ENCODE results near the gene MBD3.
"Not testable (repeated sequence)": the region's sequence is repeated elsewhere in the genome, so short reads cannot be mapped to it uniquely, and the experiment has no call there.

MBD3 gene

DNA sequence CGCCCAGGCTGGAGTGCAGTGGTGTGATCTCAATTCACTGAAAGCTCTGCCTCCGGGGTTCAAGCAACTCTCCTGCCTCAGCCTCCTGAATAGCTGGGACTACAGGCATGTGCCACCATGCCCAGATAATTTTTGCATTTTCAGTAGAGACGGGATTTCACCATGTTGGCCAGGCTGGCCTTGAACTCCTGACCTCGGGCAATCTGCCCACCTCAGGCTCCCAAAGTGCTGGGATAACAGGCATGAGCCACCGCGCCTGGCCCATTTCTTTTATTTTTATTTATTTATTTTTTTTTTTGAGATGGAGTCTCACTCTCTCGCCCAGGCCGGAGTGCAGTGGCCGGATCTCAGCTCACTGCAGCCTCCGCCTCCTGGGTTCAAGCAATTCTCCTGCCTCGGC is 52.9 kb downstream of the MBD3 start:
- DNase-seq (ENCODE audit: low read depth in 3 of 3) = not testable (repeated sequence)

DNA sequence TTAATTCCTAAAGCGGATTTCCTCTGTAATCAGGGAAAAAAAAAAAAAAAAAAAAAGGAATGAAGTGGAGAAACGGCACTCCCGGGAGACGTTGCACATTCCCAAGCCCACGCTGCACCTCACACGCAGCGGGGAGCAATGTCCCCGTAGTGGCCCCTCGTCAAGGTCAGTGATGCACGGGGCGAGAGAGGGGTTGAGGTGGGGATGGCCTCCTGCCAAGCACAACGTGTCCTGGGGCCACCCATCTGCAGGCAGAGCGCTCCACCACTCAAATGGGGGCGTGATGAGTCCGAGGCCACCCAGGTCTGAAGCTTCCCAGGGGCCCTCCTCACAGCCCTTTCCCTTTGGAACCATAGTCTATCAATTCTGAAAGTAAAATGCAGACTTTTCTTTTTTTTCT is 53.7 kb downstream of the MBD3 start:
- DNase-seq (ENCODE audit: low read depth in 3 of 3) = no peak

DNA sequence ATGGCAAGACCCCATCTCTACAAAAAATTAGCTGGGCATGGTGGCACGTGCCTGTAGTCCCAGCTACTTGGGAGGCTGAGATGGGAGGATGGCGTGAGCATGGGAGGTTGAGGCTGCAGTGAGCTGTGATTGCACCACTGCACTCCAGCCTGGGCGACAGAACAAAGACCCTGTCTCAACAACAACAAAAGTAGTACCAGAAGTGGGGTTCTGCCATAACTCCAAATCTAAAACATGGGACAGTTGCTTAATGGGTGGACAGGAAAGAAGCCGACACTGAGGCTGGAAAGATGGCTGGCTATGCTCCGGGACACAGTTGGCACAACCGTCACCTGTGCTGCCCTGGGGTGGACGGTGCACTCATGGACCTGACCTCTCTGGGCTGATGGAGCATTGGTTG is 57.0 kb downstream of the MBD3 start:
- DNase-seq (ENCODE audit: low read depth in 3 of 3) = not testable (repeated sequence)

DNA sequence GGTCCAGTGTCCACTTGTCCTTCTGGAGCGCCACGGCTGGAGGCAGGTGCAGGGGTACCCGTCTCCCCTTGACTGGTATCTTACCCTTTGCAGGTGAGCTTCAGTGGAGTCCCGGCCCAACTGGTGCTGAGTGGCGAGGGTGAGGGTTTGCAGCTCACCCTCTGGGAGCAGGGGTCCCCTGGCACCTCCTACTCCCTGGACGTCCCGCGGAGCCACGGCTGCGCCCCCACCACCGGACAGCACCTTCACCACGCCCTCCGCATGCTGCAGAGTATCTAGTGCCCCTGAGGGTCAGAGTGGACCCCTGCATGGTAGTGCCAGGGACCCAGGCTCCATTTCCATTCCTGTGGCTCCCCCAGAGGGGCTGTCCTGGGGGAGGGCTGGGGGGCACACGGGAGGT is 57.7 kb downstream of the MBD3 start:
- no peak for DNase-seq (ENCODE audit: low read depth in 3 of 3)

DNA sequence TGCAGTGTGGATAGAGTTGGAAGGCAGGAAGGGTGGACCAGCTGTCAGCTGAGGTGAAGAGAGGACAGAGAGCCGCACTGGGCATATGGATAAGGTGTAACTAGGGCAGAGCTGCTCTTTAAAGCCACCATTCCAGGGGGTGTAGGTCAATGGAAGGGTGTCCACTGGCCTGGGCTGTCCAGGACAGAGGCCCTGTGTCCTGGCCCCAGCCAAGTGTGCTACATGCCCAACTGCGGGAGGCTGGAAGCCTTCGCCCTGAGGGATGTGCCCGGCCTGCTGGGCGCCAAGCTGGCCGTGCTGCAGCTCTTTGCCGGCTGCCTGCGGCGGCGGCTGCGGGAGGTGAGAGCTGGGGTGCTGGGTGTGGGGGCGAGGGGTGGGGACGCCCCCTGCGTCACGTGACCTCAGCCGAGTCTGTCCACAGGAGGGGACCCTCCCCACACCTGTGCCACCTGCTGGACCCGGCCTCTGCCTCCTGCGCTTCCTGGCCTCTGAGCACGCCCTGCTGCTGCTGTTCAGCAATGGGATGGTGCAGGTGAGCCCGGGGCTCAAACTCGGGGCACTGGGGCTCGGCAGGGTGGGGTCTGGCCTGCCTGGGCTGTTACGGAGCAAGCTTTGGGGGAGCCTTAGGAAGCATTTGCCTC is 59.0 kb downstream of the MBD3 start:
- no peak for DNase-seq (ENCODE audit: low read depth in 3 of 3)

DNA sequence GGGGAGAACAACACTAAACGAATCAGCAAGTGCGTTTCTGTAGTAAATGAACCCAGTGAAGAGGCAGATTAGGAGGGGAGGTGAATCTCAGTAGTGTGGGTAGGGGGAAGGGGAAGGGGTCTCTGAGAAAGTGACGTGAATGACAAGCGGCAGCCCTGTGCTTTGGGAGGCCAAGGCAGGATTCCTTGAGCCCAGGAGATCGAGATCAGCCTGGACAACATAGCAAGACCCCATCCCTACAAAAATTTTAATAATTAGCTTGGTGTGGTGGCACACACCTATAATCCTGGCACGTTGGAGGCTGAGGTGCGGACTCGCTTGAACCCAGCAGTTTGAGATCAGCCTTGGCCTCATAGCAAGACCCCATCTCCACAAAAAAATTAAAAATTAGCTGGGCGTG is 60.7 kb downstream of the MBD3 start:
- DNase-seq (ENCODE audit: low read depth in 3 of 3) = no peak

DNA sequence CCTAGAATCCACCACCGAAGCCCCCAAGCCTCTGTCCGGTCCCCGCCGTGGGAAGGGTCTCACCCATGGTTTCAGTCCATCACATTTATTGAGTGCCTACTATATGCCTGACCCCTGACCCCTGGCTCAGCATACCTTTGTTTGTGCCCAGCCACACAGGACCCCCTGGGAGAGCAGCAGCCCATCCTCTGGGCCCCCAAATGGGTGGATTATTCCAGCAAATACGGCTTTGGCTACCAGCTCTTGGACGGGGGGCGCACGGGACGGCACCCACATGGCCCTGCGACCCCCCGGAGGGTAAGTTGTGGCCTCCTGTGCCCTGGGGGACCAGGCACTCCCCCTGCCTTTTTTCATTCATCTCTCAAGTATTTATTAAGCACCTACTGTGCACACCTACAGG is 61.1 kb downstream of the MBD3 start:
- DNase-seq (ENCODE audit: low read depth in 3 of 3) = no peak

DNA sequence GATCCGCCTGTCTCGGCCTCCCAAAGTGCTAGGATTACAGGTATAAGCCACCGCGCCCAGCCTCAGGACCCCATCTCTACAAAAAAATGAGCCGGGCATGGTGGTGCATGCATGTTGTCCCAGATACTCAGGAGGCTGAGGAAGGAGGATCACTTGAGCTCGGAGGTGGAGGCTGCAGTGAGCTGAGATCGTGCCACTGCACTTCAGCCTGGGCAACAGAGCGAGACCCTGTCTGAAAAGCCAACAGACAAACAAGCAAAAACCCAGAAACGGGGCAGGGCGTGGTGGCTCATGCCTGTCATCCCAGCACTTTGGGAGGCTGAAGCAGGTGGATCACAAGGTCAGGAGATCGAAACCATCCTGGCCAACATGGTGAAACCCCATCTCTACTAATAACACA is 61.8 kb downstream of the MBD3 start:
- not testable (repeated sequence) for DNase-seq (ENCODE audit: low read depth in 3 of 3)

DNA sequence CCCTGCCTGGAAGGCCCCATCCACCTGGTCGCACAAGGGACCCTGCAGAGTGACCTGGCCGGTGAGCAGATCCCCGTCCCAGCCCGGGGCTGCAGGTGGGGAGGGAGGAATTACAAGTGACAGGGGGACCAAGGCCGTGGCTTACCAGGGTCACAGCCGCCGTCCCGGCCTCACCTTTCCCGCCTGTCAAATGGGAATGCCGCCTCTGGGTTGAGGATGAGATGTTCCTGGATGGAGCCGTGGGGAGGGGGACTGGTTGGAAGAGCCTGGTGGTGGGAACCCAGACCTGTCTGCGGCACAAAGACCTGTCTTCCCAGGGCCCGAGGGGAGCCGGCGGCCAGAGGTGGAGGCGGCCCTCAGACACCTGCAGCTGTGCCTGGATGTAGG is 63.2 kb downstream of the MBD3 start:
- no peak for DNase-seq (ENCODE audit: low read depth in 3 of 3)

DNA sequence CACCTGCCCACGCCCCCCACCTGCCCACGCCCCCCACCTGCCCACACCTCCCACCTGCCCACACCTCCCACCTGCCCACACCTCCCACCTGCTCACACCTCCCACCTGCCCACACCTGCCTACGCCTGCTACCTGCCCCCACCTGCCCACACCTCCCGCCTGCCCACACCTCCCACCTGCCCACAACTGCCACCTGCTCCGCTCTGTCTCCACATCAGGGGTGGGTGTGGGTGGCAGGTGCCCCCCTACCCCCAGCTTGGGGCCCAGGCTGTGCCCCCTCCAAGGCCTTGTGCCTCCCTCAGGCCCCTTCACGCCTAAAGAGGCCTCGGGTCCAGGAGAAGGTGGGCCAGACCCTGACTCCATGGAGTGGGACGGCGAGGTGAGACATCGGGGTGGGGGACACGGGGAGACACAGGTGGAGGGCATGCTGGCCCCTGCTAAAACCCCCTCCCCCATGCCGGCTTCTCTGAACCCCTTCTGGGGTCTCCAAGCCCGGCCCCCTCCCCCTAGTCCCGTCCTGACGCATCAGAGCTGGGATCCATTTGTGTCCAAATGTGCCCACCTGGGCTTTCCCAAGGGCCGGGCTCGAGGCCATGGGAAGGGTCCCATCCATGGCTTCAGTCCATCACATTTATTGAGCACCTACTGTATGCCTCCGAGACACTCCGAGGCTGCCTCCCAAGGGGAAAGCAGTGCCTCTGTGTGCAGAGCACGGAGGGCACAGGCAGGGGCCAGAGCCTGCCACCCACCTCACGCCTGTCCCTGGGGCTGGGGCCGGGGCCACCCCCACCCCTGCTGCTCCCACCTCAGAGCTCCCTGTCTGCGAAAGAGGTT is 63.9 kb downstream of the MBD3 start:
- no peak for DNase-seq (ENCODE audit: low read depth in 3 of 3)

DNA sequence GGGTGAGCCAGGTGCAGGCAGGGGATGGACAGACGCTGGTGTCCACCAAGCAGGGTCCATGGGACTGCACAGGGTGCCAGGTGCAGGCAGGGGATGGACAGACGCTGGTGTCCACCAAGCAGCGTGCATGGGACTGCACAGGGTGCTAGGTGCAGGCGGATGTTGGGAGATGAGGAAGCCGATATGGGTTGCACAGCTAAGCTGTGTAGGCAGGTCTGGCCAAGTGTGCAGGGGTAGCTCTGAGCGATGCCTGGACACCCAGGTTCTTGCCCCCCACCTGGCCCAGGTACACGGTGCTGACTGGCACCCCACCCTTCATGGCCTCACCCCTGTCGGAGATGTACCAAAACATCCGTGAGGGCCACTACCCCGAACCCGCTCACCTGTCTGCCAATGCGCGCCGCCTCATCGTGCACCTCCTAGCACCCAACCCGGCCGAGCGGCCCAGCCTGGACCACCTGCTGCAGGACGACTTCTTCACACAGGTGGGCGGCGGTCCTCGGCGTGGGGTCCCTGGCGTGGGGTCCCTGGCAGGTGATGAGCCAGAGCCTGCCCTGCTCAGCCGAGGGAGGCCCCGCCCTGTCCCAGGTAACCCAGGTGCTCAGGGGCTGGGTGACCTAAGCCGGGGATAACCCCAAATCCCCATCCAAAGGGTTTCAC is 64.9 kb downstream of the MBD3 start:
- no peak for DNase-seq (ENCODE audit: low read depth in 3 of 3)

DNA sequence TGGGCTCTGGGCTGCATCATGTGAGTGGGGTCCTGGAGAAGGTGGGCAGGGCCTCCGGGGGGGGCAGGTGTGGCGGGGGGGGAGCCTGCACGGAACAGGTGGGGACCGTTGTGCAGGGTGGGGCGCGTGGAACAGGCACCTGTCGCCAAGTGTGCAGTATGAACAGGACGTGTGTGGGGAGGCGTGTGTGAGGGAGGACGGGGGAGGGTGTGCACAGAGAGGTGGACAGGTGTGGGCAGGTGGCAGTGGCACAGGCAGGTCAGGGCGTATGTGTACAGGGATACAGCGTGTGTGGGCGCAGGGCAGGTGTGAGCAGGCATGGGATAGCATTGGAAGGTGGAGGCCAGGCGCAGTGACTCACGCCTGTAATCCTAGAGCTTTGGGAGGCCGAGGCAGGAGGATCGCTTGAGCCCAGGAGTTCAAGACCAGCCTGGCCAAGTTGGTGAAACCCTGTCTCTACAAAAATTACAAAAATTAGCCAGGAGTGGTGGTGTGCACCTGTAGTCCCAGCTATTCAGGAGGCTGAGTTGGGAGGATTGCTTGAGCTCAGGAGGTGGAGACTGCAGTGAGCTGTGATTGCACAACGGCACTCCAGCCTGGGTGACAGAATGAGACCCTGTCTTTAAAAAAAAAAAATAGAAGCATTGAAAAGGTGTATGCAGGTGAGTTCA is 65.6 kb downstream of the MBD3 start:
- no peak for DNase-seq (ENCODE audit: low read depth in 3 of 3)

DNA sequence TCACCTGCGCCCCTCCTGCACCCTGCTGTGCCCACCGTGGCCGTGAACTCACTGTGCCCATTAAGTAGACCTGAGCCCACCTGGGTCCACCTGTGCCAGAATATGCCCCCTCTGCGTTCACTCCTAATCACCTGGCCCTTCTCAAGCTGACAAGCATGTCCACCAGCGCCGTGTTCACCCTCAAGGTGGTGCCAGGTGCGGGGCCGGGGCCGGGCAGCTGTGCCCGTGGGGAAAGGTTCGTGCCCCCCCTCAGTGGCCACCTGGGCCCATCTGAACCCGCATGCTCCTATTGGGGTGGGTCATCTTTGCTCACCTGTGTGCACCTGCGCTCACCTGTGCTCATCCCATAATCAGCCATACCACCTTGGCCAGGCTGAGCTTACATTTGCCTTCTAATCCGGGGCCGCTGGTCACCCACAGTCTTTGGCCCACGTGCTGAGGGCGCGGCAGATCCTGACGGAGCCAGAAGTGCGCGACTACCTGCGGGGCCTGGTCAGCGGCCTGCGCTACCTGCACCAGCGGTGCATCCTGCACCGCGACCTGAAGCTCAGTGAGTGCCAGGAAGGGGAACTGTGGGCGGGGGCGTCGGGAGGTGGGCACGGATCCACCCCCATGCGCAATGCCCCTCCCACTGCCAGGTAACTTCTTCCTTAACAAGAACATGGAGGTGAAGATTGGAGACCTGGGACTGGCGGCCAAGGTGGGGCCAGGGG is 66.4 kb downstream of the MBD3 start:
- DNase-seq (ENCODE audit: low read depth in 3 of 3) = no peak

DNA sequence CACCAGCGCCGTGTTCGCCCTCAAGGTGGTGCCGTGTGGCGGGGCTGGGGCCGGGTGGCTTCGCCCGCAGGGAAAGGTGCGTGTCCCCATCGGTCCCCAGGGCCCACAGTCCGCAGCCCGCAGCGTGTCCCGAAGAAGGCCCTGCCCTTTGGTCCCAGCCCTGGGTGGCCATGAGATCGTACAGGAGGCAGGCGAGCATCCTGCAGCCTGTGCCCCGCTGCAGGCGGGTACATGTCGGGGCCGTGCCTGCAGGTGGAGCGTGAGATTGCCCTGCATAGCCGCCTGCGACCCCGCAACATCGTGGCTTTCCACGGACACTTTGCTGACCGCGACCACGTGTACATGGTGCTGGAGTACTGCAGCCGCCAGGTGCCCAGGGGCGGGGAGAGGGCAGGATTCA is 67.3 kb downstream of the MBD3 start:
- DNase-seq (ENCODE audit: low read depth in 3 of 3) = no peak

DNA sequence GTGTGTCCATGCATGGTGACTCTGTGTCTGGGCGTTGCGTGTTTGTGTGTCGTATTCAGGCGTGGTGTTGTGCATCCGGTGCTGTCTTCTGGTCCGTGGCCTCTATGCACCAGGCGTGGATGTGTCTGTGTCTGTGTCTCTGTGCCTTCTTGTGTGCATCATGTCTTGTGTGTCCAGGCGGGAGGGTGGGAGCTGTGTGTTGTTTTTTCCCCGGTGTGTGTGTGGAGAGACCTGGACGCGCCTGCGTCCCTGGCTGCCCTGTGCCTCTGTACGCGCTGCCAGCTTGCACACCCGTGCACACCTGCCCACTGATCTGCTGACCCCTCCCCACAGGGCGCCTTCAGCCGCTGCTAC is 67.7 kb downstream of the MBD3 start:
- DNase-seq (ENCODE audit: low read depth in 3 of 3) = no peak

DNA sequence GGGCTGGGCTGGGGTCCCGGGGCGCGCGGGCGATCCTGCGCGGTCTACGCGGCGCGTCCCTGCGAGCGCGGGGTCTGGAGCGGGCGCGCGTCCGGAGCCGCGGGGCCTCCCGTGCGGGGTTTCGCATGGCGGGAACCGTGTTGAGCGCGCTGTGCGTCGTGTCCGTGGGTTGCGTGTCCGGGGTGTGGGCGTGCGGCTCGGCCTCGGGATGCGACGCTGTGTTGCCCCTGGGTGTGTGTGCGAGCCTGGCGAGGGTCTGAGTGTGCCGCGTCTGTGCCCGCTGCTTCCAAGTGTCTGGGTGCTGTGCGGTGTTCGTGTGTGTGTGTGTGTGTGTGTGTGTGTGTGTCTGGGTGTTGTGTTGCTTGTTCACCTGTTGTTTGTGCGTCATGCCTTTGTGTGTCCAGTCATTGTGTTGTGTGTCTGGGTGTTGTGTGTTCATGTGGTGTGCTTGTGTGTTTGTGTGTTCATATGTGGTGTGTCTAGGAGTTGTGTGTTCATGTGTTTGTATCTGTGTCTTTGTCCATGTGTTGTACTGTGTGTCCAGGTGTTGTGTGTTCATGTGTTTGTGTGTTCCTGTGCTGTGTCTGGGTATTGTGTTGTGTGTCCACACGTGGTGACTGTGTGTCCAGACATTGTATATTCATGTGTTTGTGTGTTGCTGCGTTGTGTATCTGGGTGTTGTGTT is 68.2 kb downstream of the MBD3 start:
- no peak for DNase-seq (ENCODE audit: low read depth in 3 of 3)

Data from stimulated activated CD4-positive, alpha-beta T cell treated with anti-CD3 and anti-CD28 coated beads, TNF-alpha, amount 100 ng/mL, for 24 hours (primary cell).